Neuronal stem cell (in vitro differentiated cells): ENCODE results near the gene HOXA11.

Experiments
- DNase-seq: peaks from one replicate; pipeline ENCODE4 v3.0.0-alpha.2; 2013; ENCODE audit warnings: low spot score
- H2AFZ ChIP-seq: one replicate; pipeline ENCODE4 v1.6.1; 2013; ENCODE audit warnings: mild to moderate bottlenecking, low read length, inconsistent platforms
- H2AK5ac ChIP-seq: 2 replicates; pipeline ENCODE4 v1.6.1; 2013; ENCODE audit warnings: low read depth, mild to moderate bottlenecking, inconsistent platforms, low read length, moderate library complexity, mixed read lengths
- H2BK120ac ChIP-seq: 2 replicates; pipeline ENCODE4 v1.6.1; 2013; ENCODE audit warnings: low read depth, mild to moderate bottlenecking, inconsistent platforms, low read length, moderate library complexity, mixed read lengths
- H2BK12ac ChIP-seq: one replicate; pipeline ENCODE4 v1.6.1; 2013; ENCODE audit warnings: low read length, inconsistent platforms
- H2BK15ac ChIP-seq: 2 replicates; pipeline ENCODE4 v1.6.1; 2013; ENCODE audit warnings: mild to moderate bottlenecking, low read length, inconsistent platforms, mixed read lengths
- H2BK5ac ChIP-seq: one replicate; pipeline ENCODE4 v1.6.1; 2013; ENCODE audit warnings: inconsistent platforms, mild to moderate bottlenecking, low read length, moderate library complexity
- H3K14ac ChIP-seq: one replicate; pipeline ENCODE4 v1.6.1; 2013; ENCODE audit warnings: low read length, inconsistent platforms
- H3K18ac ChIP-seq: 2 replicates; pipeline ENCODE4 v1.6.1; 2013; ENCODE audit warnings: low read length, inconsistent platforms
- H3K23ac ChIP-seq: 2 replicates; pipeline ENCODE4 v1.6.1; 2013; ENCODE audit warnings: low read depth, mild to moderate bottlenecking, mixed read lengths, low read length, inconsistent platforms; ENCODE audit not compliant: poor library complexity
- H3K27ac ChIP-seq: replicated peaks from 3 replicates; pipeline ENCODE4 v1.5.1; 2013; ENCODE audit warnings: low read length, inconsistent platforms
- H3K27me3 ChIP-seq, 3 experiments: 2 replicates each; pipeline ENCODE4 v1.6.1; 2013; ENCODE audit warnings: low read length in 3 of 3, mild to moderate bottlenecking in 2 of 3, inconsistent platforms in 1 of 3, low read depth in 1 of 3, mixed read lengths in 1 of 3, moderate library complexity in 1 of 3; ENCODE audit not compliant: control insufficient read depth in 3 of 3, insufficient read depth in 3 of 3
- H3K36me3 ChIP-seq, 2 donors: replicated peaks in 1 of 2; 2 replicates each; pipeline ENCODE4 v1.6.1; 2013; ENCODE audit warnings: low read length in 2 of 2; ENCODE audit not compliant: control insufficient read depth in 2 of 2, insufficient read depth in 2 of 2
- H3K4ac ChIP-seq: 2 replicates; pipeline ENCODE4 v1.6.1; 2013; ENCODE audit warnings: inconsistent platforms, mild to moderate bottlenecking, low read length, moderate library complexity
- H3K4me1 ChIP-seq, 2 donors: 1 replicate in 1 of 2; 2 replicates in 1 of 2; pipeline ENCODE4 v1.6.1; 2013; ENCODE audit warnings: low read length in 2 of 2, low read depth in 1 of 2; ENCODE audit not compliant: control insufficient read depth in 2 of 2, insufficient read depth in 1 of 2
- H3K4me2 ChIP-seq: one replicate; pipeline ENCODE4 v1.6.1; 2013; ENCODE audit warnings: mild to moderate bottlenecking, low read length, inconsistent platforms; ENCODE audit not compliant: insufficient read depth, poor library complexity, severe bottlenecking
- H3K4me3 ChIP-seq, 2 donors: 2 replicates each; pipeline ENCODE4 v1.5.1; 2013; ENCODE audit warnings: low read length in 2 of 2, mild to moderate bottlenecking in 2 of 2, inconsistent platforms in 1 of 2, moderate library complexity in 1 of 2
- H3K79me1 ChIP-seq: one replicate; pipeline ENCODE4 v1.6.1; 2013; ENCODE audit warnings: low read depth, mild to moderate bottlenecking, inconsistent platforms, low read length, moderate library complexity
- H3K9ac ChIP-seq: one replicate; pipeline ENCODE4 v1.6.1; 2013; ENCODE audit warnings: mild to moderate bottlenecking, low read depth, low read length, inconsistent platforms; ENCODE audit not compliant: poor library complexity
- H3K9me3 ChIP-seq, 2 donors: replicated peaks in 1 of 2; 2 replicates each; pipeline versions ENCODE3 to v1.6.1; 2013; ENCODE audit warnings: low read length in 2 of 2, mild to moderate bottlenecking in 2 of 2, inconsistent platforms in 1 of 2, low read depth in 1 of 2, mixed read lengths in 1 of 2, moderate library complexity in 1 of 2; ENCODE audit not compliant: control insufficient read depth in 2 of 2, insufficient read depth in 1 of 2
- H4K8ac ChIP-seq: one replicate; pipeline ENCODE4 v1.6.1; 2013; ENCODE audit warnings: low read depth, mild to moderate bottlenecking, inconsistent platforms, low read length, moderate library complexity
- H4K91ac ChIP-seq: one replicate; pipeline ENCODE4 v1.6.1; 2013; ENCODE audit warnings: low read length, low read depth, mild to moderate bottlenecking, inconsistent platforms; ENCODE audit not compliant: poor library complexity
- WGBS, 2 donors: extraction: QIAGEN DNeasy Blood & Tissue Kit; methylation state at CpG; one replicate each; pipeline ENCODE4 v1.1.7; 2013; ENCODE audit warnings: missing lambda C conversion rate in 2 of 2, mixed read lengths in 1 of 2; ENCODE audit not compliant: insufficient read length in 2 of 2, insufficient replicate concordance in 1 of 2; ENCODE audit errors: extremely low coverage in 2 of 2; 5-methylcytosine and 5-hydroxymethylcytosine counted together

The HOXA11 gene

GRCh38 chr7:27171325-27171636 is 13.8 kb downstream of the HOXA11 start:
- Histone ChIP-seq H3K4ac (no peak overlapping the region), H3K27me3 (peaks cover 84 to 99% (median 94%) of the 10 kb centered on the region in 3 experiments), H4K8ac (no peak overlapping the region), H2AK5ac (no peak overlapping the region), H3K4me3 (no peak overlapping the region), H3K36me3 (no peaks in the 10 kb centered on the region), H3K9ac (no peak overlapping the region), H3K9me3 (peaks cover 0 to 14% of the 10 kb centered on the region in 2 donors), H4K91ac (no peak overlapping the region), H2BK15ac (no peak overlapping the region), H2AFZ (no peak overlapping the region), H3K23ac (no peak overlapping the region), H2BK12ac (no peak overlapping the region), H3K4me1 (no peaks in the 10 kb centered on the region), H2BK120ac (no peak overlapping the region), H3K4me2 (no peak overlapping the region), H3K27ac (no peak overlapping the region), H2BK5ac (no peak overlapping the region), H3K79me1 (no peaks in the 10 kb centered on the region), H3K14ac (no peak overlapping the region), H3K18ac (no peak overlapping the region)
- DNase-seq = no peak
- no CpG with 5 or more reads among the region's 8 CpGs for WGBS, 2 donors

GRCh38 chr7:27170426-27171324 is 14.4 kb downstream of the HOXA11 start:
- Histone ChIP-seq H2BK12ac (no peak overlapping the region), H3K27ac (no peak overlapping the region), H3K18ac (no peak overlapping the region), H2BK15ac (no peak overlapping the region), H3K14ac (no peak overlapping the region), H3K27me3 (peaks cover 86 to 99% (median 94%) of the 10 kb centered on the region in 3 experiments), H2BK5ac (no peak overlapping the region), H3K9me3 (peaks cover 0 to 18% of the 10 kb centered on the region in 2 donors), H3K4me2 (no peak overlapping the region), H3K4ac (no peak overlapping the region), H3K4me3 (no peak overlapping the region), H3K9ac (no peak overlapping the region), H3K79me1 (no peaks in the 10 kb centered on the region), H3K4me1 (no peaks in the 10 kb centered on the region), H3K23ac (no peak overlapping the region), H2AK5ac (no peak overlapping the region), H2AFZ (no peak overlapping the region), H3K36me3 (no peaks in the 10 kb centered on the region), H4K8ac (no peak overlapping the region), H4K91ac (no peak overlapping the region), H2BK120ac (no peak overlapping the region)
- WGBS, 2 donors = no CpG with 5 or more reads among the region's 11 CpGs
- DNase-seq = no peak

- WGBS, 2 donors = no CpG with 5 or more reads among the region's 46 CpGs
- DNase-seq = no peak
- no peak overlapping the region for H3K4me3 ChIP-seq
Observed at GRCh38 chr7:27169658-27170425, 15.2 kb downstream of the HOXA11 start.

More at GRCh38 chr7:27169658-27170425, 15.2 kb downstream of the HOXA11 start:
- Histone ChIP-seq H3K4me1 (no peaks in the 10 kb centered on the region), H3K4me2 (peak overlapping the region; percentile 11), H2BK5ac (no peak overlapping the region), H3K18ac (no peak overlapping the region), H3K79me1 (no peaks in the 10 kb centered on the region), H3K14ac (peak overlapping the region; percentile 82), H3K27me3 (peaks cover 87 to 99% (median 94%) of the 10 kb centered on the region in 3 experiments), H3K9ac (no peak overlapping the region), H3K36me3 (no peaks in the 10 kb centered on the region), H4K8ac (no peak overlapping the region), H3K27ac (no peak overlapping the region), H3K23ac (no peak overlapping the region), H2BK15ac (no peak overlapping the region), H3K4ac (no peak overlapping the region), H2AFZ (peak overlapping the region; percentile 76), H4K91ac (no peak overlapping the region), H2BK12ac (no peak overlapping the region), H2BK120ac (no peak overlapping the region), H3K9me3 (peaks cover 0 to 24% of the 10 kb centered on the region in 2 donors), H2AK5ac (no peak overlapping the region)
